SK-N-SH treated with all-trans-retinoic acid at 6 μM for 48 hours (cell line): ENCODE data around the gene ZNF511.

Experiments used
- ATAC-seq: fragments of 200-7000 bp; cut with Tn5 transposase; 3 replicates; pipeline ENCODE4 v1.9.1; 2020; ENCODE audit warnings: mild to moderate bottlenecking, moderate library complexity
- ARNTL ChIP-seq: fragments of 450-650 bp; formaldehyde crosslinking; IDR thresholded peaks from 2 replicates; pipeline ENCODE4 v1.5.0; 2020; ENCODE audit warnings: low read depth, mild to moderate bottlenecking, moderate library complexity, borderline replicate concordance
- BACH2 ChIP-seq: fragments of 250-450 bp; sonication (Bioruptor Pico); IDR thresholded peaks from 2 replicates; pipeline ENCODE4 v1.9.0; 2021; ENCODE audit warnings: mild to moderate bottlenecking, borderline replicate concordance
- CREB5 ChIP-seq: fragments of 250-450 bp; sonication (Bioruptor Pico); IDR thresholded peaks from 2 replicates; pipeline ENCODE4 v1.5.1; 2020; ENCODE audit warnings: low read depth, mild to moderate bottlenecking, moderate library complexity
- CSRNP3 ChIP-seq: fragments of 250-450 bp; sonication (Bioruptor Pico); IDR thresholded peaks from 2 replicates; pipeline ENCODE4 v1.5.1; 2021; ENCODE audit warnings: mild to moderate bottlenecking, moderate library complexity
- ESRRG ChIP-seq: fragments of 250-450 bp; sonication (Bioruptor Pico); IDR thresholded peaks from 2 replicates; pipeline ENCODE4 v1.6.1; 2021; ENCODE audit warnings: mild to moderate bottlenecking
- GLIS3 ChIP-seq: fragments of 250-450 bp; sonication (Bioruptor Pico); IDR thresholded peaks from 2 replicates; pipeline ENCODE4 v1.5.0; 2020; ENCODE audit warnings: mild to moderate bottlenecking, moderate library complexity
- ISL1 ChIP-seq: fragments of 250-450 bp; sonication (Bioruptor Pico); IDR thresholded peaks from 2 replicates; pipeline ENCODE4 v2.1.2; 2022; ENCODE audit warnings: mild to moderate bottlenecking, moderate library complexity
- OSR1 ChIP-seq: fragments of 250-450 bp; sonication (Bioruptor Pico); IDR thresholded peaks from 2 replicates; pipeline ENCODE4 v1.8.0; 2022; ENCODE audit warnings: moderate library complexity, mild to moderate bottlenecking, inconsistent platforms
- PATZ1 ChIP-seq: fragments of 250-450 bp; sonication (Bioruptor Pico); IDR thresholded peaks from 2 replicates; pipeline ENCODE4 v1.8.0; 2020; ENCODE audit warnings: mild to moderate bottlenecking, moderate library complexity, borderline replicate concordance
- PPARA ChIP-seq: fragments of 250-450 bp; sonication (Bioruptor Pico); IDR thresholded peaks from 2 replicates; pipeline ENCODE4 v1.5.0; 2020; ENCODE audit warnings: mild to moderate bottlenecking, borderline replicate concordance
- RARB ChIP-seq: fragments of 250-450 bp; sonication (Bioruptor Pico); IDR thresholded peaks from 2 replicates; pipeline ENCODE4 v1.8.0; 2021; ENCODE audit warnings: mild to moderate bottlenecking, moderate library complexity
- SNAI2 ChIP-seq: fragments of 250-450 bp; sonication (Bioruptor Pico); IDR thresholded peaks from 2 replicates; pipeline ENCODE4 v1.5.0; 2020; ENCODE audit warnings: mild to moderate bottlenecking, moderate library complexity
- TCF4 ChIP-seq: fragments of 250-450 bp; sonication (Bioruptor Pico); IDR thresholded peaks from 2 replicates; pipeline ENCODE4 v1.8.0; 2021; ENCODE audit warnings: mild to moderate bottlenecking, moderate library complexity, borderline replicate concordance
- TOX ChIP-seq: fragments of 250-450 bp; sonication (Bioruptor Pico); IDR thresholded peaks from 2 replicates; pipeline ENCODE4 v1.8.0; 2021; ENCODE audit warnings: mild to moderate bottlenecking, moderate library complexity, borderline replicate concordance
- ZC3H10 ChIP-seq: fragments of 250-450 bp; sonication (Bioruptor Pico); IDR thresholded peaks from 2 replicates; pipeline ENCODE4 v1.5.1; 2021; ENCODE audit warnings: mild to moderate bottlenecking, moderate library complexity
- ZFP3 ChIP-seq: fragments of 250-450 bp; sonication (Bioruptor Pico); IDR thresholded peaks from 2 replicates; pipeline ENCODE4 v1.5.0; 2020; ENCODE audit warnings: mild to moderate bottlenecking, moderate library complexity
- ZFP30 ChIP-seq: fragments of 450-650 bp; formaldehyde crosslinking; IDR thresholded peaks from 2 replicates; pipeline ENCODE4 v1.5.0; 2022; ENCODE audit warnings: mild to moderate bottlenecking, moderate library complexity
- ZNF565 ChIP-seq: fragments of 450-650 bp; formaldehyde crosslinking; conservative IDR thresholded peaks from 2 replicates; pipeline ENCODE4 v1.5.0; 2020; ENCODE audit warnings: low read depth, mild to moderate bottlenecking, moderate library complexity
- ZNF70 ChIP-seq: fragments of 450-650 bp; formaldehyde crosslinking; IDR thresholded peaks from 2 replicates; pipeline ENCODE4 v1.5.0; 2020; ENCODE audit warnings: mild to moderate bottlenecking, moderate library complexity
- ZNF8 ChIP-seq: fragments of 450-650 bp; formaldehyde crosslinking; IDR thresholded peaks from 2 replicates; pipeline ENCODE4 v1.5.0; 2020; ENCODE audit warnings: mild to moderate bottlenecking, moderate library complexity
- TF ChIP-seq, protein P1 (sequence below): fragments of 250-450 bp; sonication (Bioruptor Pico); IDR thresholded peaks from 2 replicates; pipeline ENCODE4 v1.5.0; 2020; ENCODE audit warnings: mild to moderate bottlenecking, moderate library complexity

The ZNF511 gene

DNA sequence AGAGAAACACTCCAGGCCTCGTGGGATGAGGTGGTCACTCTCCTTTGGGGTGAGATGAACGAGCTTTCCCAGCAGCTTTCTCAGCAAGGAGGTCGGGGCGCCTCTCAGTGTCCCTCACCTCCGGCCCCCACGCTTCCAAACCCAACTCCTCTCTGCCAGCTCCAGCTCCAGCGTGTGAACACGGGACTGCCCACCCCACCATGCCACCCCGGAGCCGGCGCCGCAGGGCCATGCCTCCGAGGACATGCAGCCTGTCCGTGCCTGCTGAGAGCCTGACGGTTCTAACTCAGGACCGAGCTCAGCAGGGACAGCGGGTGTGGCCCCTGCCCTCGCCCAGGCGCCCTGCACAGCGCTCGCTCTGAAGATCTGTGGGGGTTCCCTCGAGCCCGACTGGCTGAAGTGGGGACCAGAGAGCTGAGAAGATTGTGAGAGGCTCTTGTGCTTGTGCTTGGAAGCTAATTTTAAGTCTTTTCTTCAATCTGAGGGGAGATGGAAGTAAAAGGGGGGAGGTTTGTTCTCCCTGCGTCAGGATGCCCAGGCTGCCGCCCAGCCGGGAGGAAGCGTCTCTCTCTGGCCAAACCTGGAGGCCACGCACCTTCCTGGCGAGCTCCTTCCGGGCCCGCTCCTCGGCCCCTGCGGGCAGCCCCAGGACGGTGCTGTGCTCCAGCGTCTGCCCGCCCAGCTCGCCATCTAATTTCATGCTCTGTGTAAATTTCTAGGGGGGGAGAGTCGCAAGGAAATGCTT is 26.9 kb upstream of the ZNF511 start (continued):
- TF ChIP-seq PATZ1 (CRISPR knock-in tag) (no peak), BACH2 (CRISPR knock-in tag) (no peak), GLIS3 (CRISPR knock-in tag) (no peak), ZFP30 (CRISPR knock-in tag) (no peak), TOX (CRISPR knock-in tag) (no peak), ZNF70 (CRISPR knock-in tag) (no peak), ZFP3 (CRISPR knock-in tag) (no peak), ZNF565 (CRISPR knock-in tag) (no peak), RARB (CRISPR knock-in tag) (no peak), ZC3H10 (no peak)
- TF ChIP-seq, all 23 proteins: peak for 0

GRCh38 chr10:133282846-133283390 is 25.8 kb upstream of the ZNF511 start:
- no peak for TF ChIP-seq ZNF8
- TF ChIP-seq ISL1 (CRISPR knock-in tag), result no peak
- TF ChIP-seq BACH2 (CRISPR knock-in tag), result no peak
- no peak for TF ChIP-seq TCF4 (CRISPR knock-in tag)
- TF ChIP-seq CSRNP3 (CRISPR knock-in tag), result no peak
- TF ChIP-seq PATZ1 (CRISPR knock-in tag), result no peak
- no peak for TF ChIP-seq ESRRG (CRISPR knock-in tag)
- TF ChIP-seq PPARA (CRISPR knock-in tag), result no peak
- TF ChIP-seq OSR1 (CRISPR knock-in tag), result no peak
- no peak for ATAC-seq

GRCh38 chr10:133283931-133284330 is 24.8 kb upstream of the ZNF511 start:
- TF ChIP-seq SNAI2 (CRISPR knock-in tag) (no peak), OSR1 (CRISPR knock-in tag) (no peak)
- ATAC-seq, result no peak

- TF ChIP-seq BACH2 (CRISPR knock-in tag) (no peak), ZFP3 (CRISPR knock-in tag) (no peak), SNAI2 (CRISPR knock-in tag) (no peak), ISL1 (CRISPR knock-in tag) (no peak), CREB5 (CRISPR knock-in tag) (no peak), ZC3H10 (no peak), TCF4 (CRISPR knock-in tag) (no peak), ZNF565 (CRISPR knock-in tag) (no peak), ZNF8 (no peak), ESRRG (CRISPR knock-in tag) (no peak), OSR1 (CRISPR knock-in tag) (no peak), PPARA (CRISPR knock-in tag) (no peak), TOX (CRISPR knock-in tag) (no peak), ZFP30 (CRISPR knock-in tag) (no peak), ARNTL (CRISPR knock-in tag) (no peak)
- TF ChIP-seq, protein P1, sequence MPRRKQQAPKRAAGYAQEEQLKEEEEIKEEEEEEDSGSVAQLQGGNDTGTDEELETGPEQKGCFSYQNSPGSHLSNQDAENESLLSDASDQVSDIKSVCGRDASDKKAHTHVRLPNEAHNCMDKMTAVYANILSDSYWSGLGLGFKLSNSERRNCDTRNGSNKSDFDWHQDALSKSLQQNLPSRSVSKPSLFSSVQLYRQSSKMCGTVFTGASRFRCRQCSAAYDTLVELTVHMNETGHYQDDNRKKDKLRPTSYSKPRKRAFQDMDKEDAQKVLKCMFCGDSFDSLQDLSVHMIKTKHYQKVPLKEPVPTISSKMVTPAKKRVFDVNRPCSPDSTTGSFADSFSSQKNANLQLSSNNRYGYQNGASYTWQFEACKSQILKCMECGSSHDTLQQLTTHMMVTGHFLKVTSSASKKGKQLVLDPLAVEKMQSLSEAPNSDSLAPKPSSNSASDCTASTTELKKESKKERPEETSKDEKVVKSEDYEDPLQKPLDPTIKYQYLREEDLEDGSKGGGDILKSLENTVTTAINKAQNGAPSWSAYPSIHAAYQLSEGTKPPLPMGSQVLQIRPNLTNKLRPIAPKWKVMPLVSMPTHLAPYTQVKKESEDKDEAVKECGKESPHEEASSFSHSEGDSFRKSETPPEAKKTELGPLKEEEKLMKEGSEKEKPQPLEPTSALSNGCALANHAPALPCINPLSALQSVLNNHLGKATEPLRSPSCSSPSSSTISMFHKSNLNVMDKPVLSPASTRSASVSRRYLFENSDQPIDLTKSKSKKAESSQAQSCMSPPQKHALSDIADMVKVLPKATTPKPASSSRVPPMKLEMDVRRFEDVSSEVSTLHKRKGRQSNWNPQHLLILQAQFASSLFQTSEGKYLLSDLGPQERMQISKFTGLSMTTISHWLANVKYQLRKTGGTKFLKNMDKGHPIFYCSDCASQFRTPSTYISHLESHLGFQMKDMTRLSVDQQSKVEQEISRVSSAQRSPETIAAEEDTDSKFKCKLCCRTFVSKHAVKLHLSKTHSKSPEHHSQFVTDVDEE (CRISPR knock-in tag), result no peak
- ATAC-seq, result no peak
These were observed 23.5 kb upstream of the ZNF511 start for GRCh38 chr10:133285217-133285616.
